Adrenal gland (tissue), 19 donors: Measurements from ENCODE around the gene CCNB2. TPM values are rescaled to one million over a fixed set of nuclear protein-coding genes. Genes with fewer than 3 reads are reported as not detected.

Experiments used
- DNase-seq, 7 donors: peaks; one replicate each; pipeline ENCODE4 v3.0.0-alpha.2; 2019 to 2020
- H3K27ac ChIP-seq, 5 donors: fragments of 200-600 bp; sonication (generic) in 4 of 5; 1 replicate in 3 of 5; 2 replicates in 2 of 5; pipeline versions ENCODE4 v1.5.1 to v1.8.0; 2016 to 2020; ENCODE audit warnings: mild to moderate bottlenecking in 1 of 5
- H3K27me3 ChIP-seq: fragments of 200-600 bp; 2 replicates; pipeline ENCODE4 v1.8.0; 2021
- H3K36me3 ChIP-seq, 2 donors: fragments of 200-600 bp; replicated peaks in 1 of 2; 1 replicate in 1 of 2; 2 replicates in 1 of 2; pipeline versions ENCODE4 v1.5.1 to v1.8.0; 2018 to 2022
- H3K4me1 ChIP-seq, 2 donors: fragments of 200-600 bp; replicated peaks in 1 of 2; 1 replicate in 1 of 2; 2 replicates in 1 of 2; pipeline versions ENCODE4 v1.5.1 to v1.8.0; 2018 to 2021
- H3K4me3 ChIP-seq, 4 donors: fragments of 200-600 bp; sonication (generic) in 3 of 4; one replicate each; pipeline ENCODE4 v1.5.1; 2016 to 2018
- H3K9me3 ChIP-seq, 3 donors: fragments of 200-600 bp; sonication (generic) in 1 of 3; replicated peaks in 1 of 3; 1 replicate in 2 of 3; 2 replicates in 1 of 3; pipeline versions ENCODE4 v1.5.1 to v1.8.0; 2016 to 2021
- CTCF ChIP-seq, 6 experiments: fragments of 450-650 bp in 4 of 6; fragments of 200-600 bp in 2 of 6; sonication (generic) in 1 of 6; IDR thresholded peaks; 1 replicate in 5 of 6; 2 replicates in 1 of 6; pipeline versions ENCODE4 v1.5.1 to v1.8.0; 2016 to 2021; ENCODE audit warnings: antibody characterized with exemption in 6 of 6, mild to moderate bottlenecking in 2 of 6, moderate library complexity in 1 of 6
- POLR2A ChIP-seq, 2 donors: fragments of 450-650 bp; IDR thresholded peaks; one replicate each; pipeline ENCODE4 v1.6.1; 2017; ENCODE audit warnings: antibody characterized with exemption in 2 of 2, mild to moderate bottlenecking in 2 of 2, moderate library complexity in 1 of 2
- WGBS, 4 donors: extraction: QIAGEN DNeasy Blood & Tissue Kit in 2 of 4; methylation state at CpG; one replicate each; pipeline versions ENCODE4 v1.1.5 to v1.1.7; 2013 to 2017; 5-methylcytosine and 5-hydroxymethylcytosine counted together
- intact Hi-C, 2 donors: fragments of 100-400 bp; cut with DNase I; formaldehyde crosslinking; loops; one replicate each; pipeline versions ENCODE4 v1.14.1 to v1.15.0; 2022 to 2023
- long read RNA-seq, 10 donors: library from polyadenylated mRNA in 3 of 10; unstranded in 2 of 10; stranded (forward) in 1 of 10; transcript quantifications; one replicate each; pipeline ENCODE4 v2.0.0 and lab custom pipeline, GENCODE V29; 2021 to 2026
- polyA plus RNA-seq, 3 donors: library from polyadenylated mRNA; stranded (reverse); fragments of 200-250 nt in 2 of 3; fragments of 350-450 nt in 1 of 3; fragmentation: Illumina TruSeq in 1 of 3; extraction: RNeasy Lipid Tissue Mini Kit (QIAGEN cat#74804) in 1 of 3; gene quantifications; one replicate each; pipeline ENCODE4 v1.2.3, GENCODE V29; 2013 to 2014
- total RNA-seq, 9 donors: library from RNA; depleted of rRNA in 4 of 9; stranded (reverse); fragments of >200 nt in 4 of 9; fragments of 120-200 nt in 1 of 9; fragmentation: NEBNext Ultra II Directional in 1 of 9; extraction: Animal tissue kit (Norgen Biotek cat#: 25700) in 1 of 9; gene quantifications; one replicate each; pipeline versions ENCODE4 v1.1.0 to v1.2.4, GENCODE V29; 2013 to 2023
- donor health status: healthy with polysubstance abuse.
- donor health status: Bipolar disorder and iron deficiency.
- donor health status: DM: yes; HTN: yes; CAD: no.
- donor health status: DM: no; HTN: no; CAD: no.
- donor health status: DM: no; HTN: no; CAD: no.
- donor health status: DM: yes; HTN: yes; CAD: no.

Gene CCNB2
- 10 to 100 TPM in 1 of 9 donors, 1 to 10 TPM in 7, under 1 TPM in 1; 0.88 to 15.4 (median 1.4) TPM for total RNA-seq
- polyA plus RNA-seq = 1 to 10 TPM in 1 of 3 donors, under 1 TPM in 2; 0.37 to 1.4 (median 0.48) TPM
- long read RNA-seq, donor 1, partial matches to known transcripts = 0 of 5 reads
- long read RNA-seq, donor 1, other reads (novel, unspliced or antisense) = 0 of 5 reads
- long read RNA-seq, donor 2 = 0 reads
- long read RNA-seq, donor 3, partial matches to known transcripts = 0 of 1 reads
- long read RNA-seq, donor 3, other reads (novel, unspliced or antisense) = 0 of 1 reads
- long read RNA-seq, donor 4 = 0 reads
- long read RNA-seq, donor 5, partial matches to known transcripts = 0 of 2 reads
- long read RNA-seq, donor 5, other reads (novel, unspliced or antisense) = 0 of 2 reads
- long read RNA-seq, donor 6, partial matches to known transcripts = 0 of 1 reads
- long read RNA-seq, donor 6, other reads (novel, unspliced or antisense) = 0 of 1 reads
- long read RNA-seq, donor 7, partial matches to known transcripts = 0 of 3 reads
- long read RNA-seq, donor 7, other reads (novel, unspliced or antisense) = 0 of 3 reads
- long read RNA-seq, donor 8, transcript CCNB2-201 (9 exons, 1,556 nt) = major isoform, 9 of 9 reads
- long read RNA-seq, donor 8, partial matches to known transcripts = 0 of 9 reads
- long read RNA-seq, donor 8, other reads (novel, unspliced or antisense) = 0 of 9 reads
- long read RNA-seq, donor 9, partial matches to known transcripts = 0 of 2 reads
- long read RNA-seq, donor 9, other reads (novel, unspliced or antisense) = 0 of 2 reads
- long read RNA-seq, donor 10, partial matches to known transcripts = 0 of 1 reads
- long read RNA-seq, donor 10, other reads (novel, unspliced or antisense) = 0 of 1 reads

GRCh38 chr15:59104912-59105732, at the start of gene CCNB2:
Gene CCNB2, plus strand, starts transcription at chr15:59105146. Its CDS starts 123 bp downstream, at chr15:59105269.
- Histone ChIP-seq H3K4me1 (peaks cover 0 to 6% of the 10 kb centered on the region in 2 donors), H3K27me3 (no peaks in the 10 kb centered on the region), H3K9me3 (no peaks in the 10 kb centered on the region), H3K27ac (peak within 1 kb of the TSS in 1 of 5 donors; percentile 42), H3K36me3 (no peaks in the 10 kb centered on the region), H3K4me3 (peak within 1 kb of the TSS; percentile 14 to 61 (median 30))
- intact Hi-C loops = loop anchor here in 1 of 2 donors (10.0 kb wide), 1 partner anchor 110 kb away; no protein-coding TSS in a partner anchor
- 0% methylated on average over 37 to 57 of the region's 57 CpGs for WGBS, 4 donors
- DNase-seq = peak; percentile 84 to 94 (median 87)
- TF ChIP-seq POLR2A (IDR thresholded peaks at IDR 0.05) (peak in 1 of 2 donors; percentile 47), CTCF (IDR thresholded peaks at IDR 0.05) (no peak)

GRCh38 chr15:59059076-59059597, 45.8 kb upstream of the CCNB2 start:
- no peak for DNase-seq
- no peak for TF ChIP-seq CTCF (IDR thresholded peaks at IDR 0.05)
- no peak for TF ChIP-seq POLR2A (IDR thresholded peaks at IDR 0.05)
- H3K36me3 ChIP-seq = peaks cover 0 to 64% of the 10 kb centered on the region in 2 donors
- no peak overlapping the region for H3K27ac ChIP-seq
- H3K27me3 ChIP-seq = no peaks in the 10 kb centered on the region
- 95 to 98% (median 98%) methylated on average over 2 of the region's 2 CpGs for WGBS, 4 donors
- intact Hi-C loops = no loop called here
- H3K4me1 ChIP-seq = no peaks in the 10 kb centered on the region
- H3K4me3 ChIP-seq = no peak overlapping the region
- H3K9me3 ChIP-seq = no peaks in the 10 kb centered on the region

- TF ChIP-seq CTCF (IDR thresholded peaks at IDR 0.05) = no peak
- TF ChIP-seq POLR2A (IDR thresholded peaks at IDR 0.05) = no peak
- Histone ChIP-seq H3K27me3 (no peaks in the 10 kb centered on the region), H3K36me3 (peaks cover 0 to 68% of the 10 kb centered on the region in 2 donors), H3K27ac (no peak overlapping the region), H3K4me3 (no peak overlapping the region), H3K4me1 (no peaks in the 10 kb centered on the region), H3K9me3 (no peaks in the 10 kb centered on the region)
- intact Hi-C loops = no loop called here
- 88 to 92% (median 91%) methylated on average over 4 of the region's 4 CpGs for WGBS, 4 donors
- DNase-seq = no peak
Measured at GRCh38 chr15:59060348-59060747, 44.6 kb upstream of the CCNB2 start.
